Left lung (tissue), 10 donors: ENCODE results near the gene NKD2. TPM values are rescaled to one million over a fixed set of nuclear protein-coding genes. Genes with fewer than 3 reads are reported as not detected.
A peak's percentile ranks its signal among the peaks of the same experiment; 100 is the strongest.

Experiments
- ATAC-seq: fragments of 200-7000 bp; cut with Tn5 transposase; one replicate; pipeline ENCODE4 v1.9.1; 2020; ENCODE audit warnings: moderate library complexity
- DNase-seq, 4 donors: peaks; one replicate each; pipeline ENCODE4 v3.0.0-alpha.2; 2013 to 2020
- H3K27ac ChIP-seq, 2 donors: fragments of 200-600 bp; sonication (generic) in 1 of 2; one replicate each; pipeline versions ENCODE4 v1.5.0 to v1.8.0; 2020 to 2021
- H3K27me3 ChIP-seq, 2 donors: fragments of 200-600 bp; sonication (generic) in 1 of 2; one replicate each; pipeline versions ENCODE4 v1.5.0 to v1.8.0; 2020 to 2021
- H3K36me3 ChIP-seq, 2 donors: fragments of 200-600 bp; sonication (generic) in 1 of 2; one replicate each; pipeline versions ENCODE4 v1.5.0 to v1.8.0; 2020 to 2021
- H3K4me1 ChIP-seq, 2 donors: fragments of 200-600 bp; one replicate each; pipeline ENCODE4 v1.8.0; 2021
- H3K4me3 ChIP-seq, 2 donors: fragments of 200-600 bp; sonication (generic) in 1 of 2; one replicate each; pipeline versions ENCODE4 v1.5.0 to v1.8.0; 2020 to 2021; ENCODE audit warnings: mild to moderate bottlenecking in 1 of 2
- H3K9me3 ChIP-seq, 2 donors: fragments of 200-600 bp; sonication (generic) in 1 of 2; one replicate each; pipeline versions ENCODE4 v1.5.0 to v1.8.0; 2020 to 2021
- intact Hi-C, 2 donors: fragments of 100-400 bp; cut with DNase I; formaldehyde crosslinking; loops; one replicate each; pipeline versions ENCODE4 v1.11.2 to v1.14.2; 2022
- polyA plus RNA-seq, 6 donors: library from polyadenylated mRNA; unstranded; fragments of 120-200 nt; gene quantifications; one replicate each; pipeline ENCODE4 v1.2.1, GENCODE V29; 2013; ENCODE audit not compliant: insufficient read length in 6 of 6
- total RNA-seq, 2 donors: library from RNA; stranded (reverse); fragmentation: NEBNext Ultra II Directional; extraction: Animal tissue kit (Norgen Biotek cat#: 25700); gene quantifications; one replicate each; pipeline ENCODE4 v1.2.1, GENCODE V29; 2021
- TF ChIP-seq, protein P1 (sequence below), 2 donors: fragments of 200-600 bp; sonication (generic) in 1 of 2; IDR thresholded peaks; one replicate each; pipeline versions ENCODE4 v1.5.0 to v1.8.0; 2021; ENCODE audit warnings: antibody characterized with exemption in 2 of 2
- donor health status: DM: no; HTN: yes; CAD: no.
- donor health status: DM: no; HTN: no; CAD: no.

The NKD2 gene
- total and polyA plus RNA-seq, 8 donors, result 6.3 to 61.5 (median 10.3) TPM

DNA sequence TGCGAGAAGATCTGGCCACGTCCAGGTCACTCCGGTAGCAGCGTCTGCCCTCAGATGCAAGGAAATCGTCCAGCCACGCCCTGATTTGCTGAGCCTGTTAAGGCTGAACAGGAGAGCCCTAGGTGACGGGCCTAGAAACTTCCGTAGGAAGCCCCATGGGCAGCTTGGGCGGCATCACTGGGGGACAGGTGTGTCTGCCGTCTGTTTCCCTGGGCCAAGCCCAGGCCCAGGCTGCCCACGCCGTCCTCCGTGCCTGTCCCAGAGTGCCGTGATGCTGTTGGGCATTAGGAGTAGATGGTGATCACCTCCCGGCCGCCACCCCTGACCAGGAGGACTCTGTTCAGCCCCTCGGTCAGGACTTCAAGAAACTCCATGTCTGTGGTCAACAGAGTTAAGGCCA, 43.5 kb downstream of the NKD2 start:
- H3K4me3 ChIP-seq, result no peak overlapping the region
- H3K27ac ChIP-seq, result no peak overlapping the region
- peak in 1 of 4 donors; percentile 70 for DNase-seq
- ATAC-seq, result no peak
- H3K9me3 ChIP-seq, result no peaks in the 10 kb centered on the region
- intact Hi-C loops, result no loop called here
- H3K36me3 ChIP-seq, result peaks cover 0 to 68% of the 10 kb centered on the region in 2 donors
- no peaks in the 10 kb centered on the region for H3K27me3 ChIP-seq
- no peaks in the 10 kb centered on the region for H3K4me1 ChIP-seq
- TF ChIP-seq, protein P1, sequence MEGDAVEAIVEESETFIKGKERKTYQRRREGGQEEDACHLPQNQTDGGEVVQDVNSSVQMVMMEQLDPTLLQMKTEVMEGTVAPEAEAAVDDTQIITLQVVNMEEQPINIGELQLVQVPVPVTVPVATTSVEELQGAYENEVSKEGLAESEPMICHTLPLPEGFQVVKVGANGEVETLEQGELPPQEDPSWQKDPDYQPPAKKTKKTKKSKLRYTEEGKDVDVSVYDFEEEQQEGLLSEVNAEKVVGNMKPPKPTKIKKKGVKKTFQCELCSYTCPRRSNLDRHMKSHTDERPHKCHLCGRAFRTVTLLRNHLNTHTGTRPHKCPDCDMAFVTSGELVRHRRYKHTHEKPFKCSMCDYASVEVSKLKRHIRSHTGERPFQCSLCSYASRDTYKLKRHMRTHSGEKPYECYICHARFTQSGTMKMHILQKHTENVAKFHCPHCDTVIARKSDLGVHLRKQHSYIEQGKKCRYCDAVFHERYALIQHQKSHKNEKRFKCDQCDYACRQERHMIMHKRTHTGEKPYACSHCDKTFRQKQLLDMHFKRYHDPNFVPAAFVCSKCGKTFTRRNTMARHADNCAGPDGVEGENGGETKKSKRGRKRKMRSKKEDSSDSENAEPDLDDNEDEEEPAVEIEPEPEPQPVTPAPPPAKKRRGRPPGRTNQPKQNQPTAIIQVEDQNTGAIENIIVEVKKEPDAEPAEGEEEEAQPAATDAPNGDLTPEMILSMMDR (IDR thresholded peaks at IDR 0.05), result no peak

DNA sequence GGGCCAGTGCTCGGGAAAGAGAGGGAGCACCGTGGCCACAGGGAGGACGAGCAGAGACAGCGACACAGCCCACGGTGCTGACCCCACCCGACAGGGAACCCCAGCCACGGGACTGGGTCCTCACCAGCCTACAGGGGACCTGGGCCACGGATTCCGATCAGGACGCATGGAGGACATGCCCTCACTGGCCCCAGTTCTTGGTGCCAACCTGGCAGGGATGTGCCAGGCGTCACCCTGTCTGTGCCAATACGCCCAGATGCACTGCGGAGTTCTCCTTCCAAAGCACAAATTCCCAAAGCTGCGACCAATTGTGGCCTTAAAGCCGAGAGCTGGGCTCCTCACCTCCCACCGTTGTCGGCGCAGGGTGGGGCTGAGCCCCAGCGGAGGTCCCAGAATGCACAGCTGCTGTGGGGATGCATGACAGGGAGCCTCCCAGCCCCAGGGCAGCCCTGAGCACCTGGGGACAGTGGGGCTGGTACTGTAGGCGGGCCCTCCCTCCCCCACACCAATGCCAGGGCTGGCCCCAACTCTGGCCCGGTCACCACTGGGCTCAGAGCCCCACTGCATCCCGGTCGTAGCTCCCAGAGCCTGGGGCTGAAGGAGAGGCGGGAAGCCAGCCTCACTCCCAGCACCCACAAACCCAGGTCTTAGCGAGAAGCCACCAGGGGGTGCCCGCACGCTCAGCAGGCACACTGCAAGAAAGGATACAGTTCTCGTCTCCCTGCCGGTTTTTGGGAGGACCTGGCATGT, 44.2 kb downstream of the NKD2 start:
- Histone ChIP-seq H3K4me3 (no peak overlapping the region), H3K36me3 (peaks cover 0 to 75% of the 10 kb centered on the region in 2 donors), H3K27ac (no peak overlapping the region), H3K27me3 (no peaks in the 10 kb centered on the region), H3K9me3 (no peaks in the 10 kb centered on the region), H3K4me1 (no peaks in the 10 kb centered on the region)
- intact Hi-C loops, result no loop called here
- no peak for ATAC-seq
- DNase-seq, result peak in 1 of 4 donors; percentile 73
- TF ChIP-seq, protein P1 (IDR thresholded peaks at IDR 0.05), result no peak

GRCh38 chr5:1053391-1054017, 44.9 kb downstream of the NKD2 start:
- Histone ChIP-seq H3K4me3 (no peak overlapping the region), H3K27me3 (no peaks in the 10 kb centered on the region), H3K36me3 (peaks cover 0 to 82% of the 10 kb centered on the region in 2 donors), H3K4me1 (no peaks in the 10 kb centered on the region), H3K9me3 (no peaks in the 10 kb centered on the region), H3K27ac (no peak overlapping the region)
- ATAC-seq, result no peak
- intact Hi-C loops, result no loop called here
- TF ChIP-seq, protein P1 (IDR thresholded peaks at IDR 0.05), result no peak
- peak in 1 of 4 donors; percentile 65 for DNase-seq

DNA sequence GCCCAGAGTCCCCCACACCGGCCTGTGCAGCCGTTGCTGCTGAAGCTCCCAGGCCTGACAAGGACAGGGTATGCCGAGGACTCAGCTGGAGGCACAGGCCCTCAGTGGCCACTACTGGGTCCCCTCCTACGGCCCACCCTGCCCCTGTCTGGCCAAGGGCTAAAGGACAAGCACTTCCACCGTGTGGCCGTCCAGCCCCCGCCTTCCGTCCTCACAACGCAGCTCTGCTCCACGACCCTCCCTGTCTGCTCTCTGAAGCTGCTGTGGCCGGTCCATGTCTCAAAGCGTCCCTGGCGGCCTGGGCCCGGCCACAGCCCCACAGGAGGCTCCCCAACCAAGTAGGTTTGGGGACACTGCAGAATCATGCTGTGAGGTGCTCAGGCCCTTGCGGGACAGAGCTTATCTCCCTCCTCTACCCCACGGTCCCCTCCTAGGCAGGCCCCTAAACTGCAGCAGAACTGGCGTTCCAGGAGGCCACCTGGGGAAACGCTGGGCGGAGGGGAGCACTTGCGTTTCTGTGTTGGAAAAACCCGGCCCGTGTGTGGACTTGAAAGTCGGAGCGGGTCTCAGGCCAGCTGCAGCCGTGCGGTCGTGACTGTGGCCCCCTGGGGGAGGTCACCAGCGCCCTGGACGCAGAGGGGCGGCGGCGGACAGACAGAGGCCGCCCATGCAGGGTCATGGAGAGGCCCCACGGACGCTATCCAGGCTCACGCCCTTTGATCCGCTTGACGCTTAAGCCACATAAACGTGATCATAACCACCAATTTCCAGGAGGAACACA, 45.6 kb downstream of the NKD2 start:
- Histone ChIP-seq H3K27ac (no peak overlapping the region), H3K27me3 (no peaks in the 10 kb centered on the region), H3K4me1 (no peaks in the 10 kb centered on the region), H3K9me3 (no peaks in the 10 kb centered on the region), H3K36me3 (peaks cover 0 to 89% of the 10 kb centered on the region in 2 donors), H3K4me3 (no peak overlapping the region)
- TF ChIP-seq, protein P1 (IDR thresholded peaks at IDR 0.05), result no peak
- DNase-seq (peak in 1 of 4 donors; percentile 75), ATAC-seq (no peak)
- intact Hi-C loops, result no loop called here
